ENCODE results near the gene PCED1B. TPM values are rescaled to one million over a fixed set of nuclear protein-coding genes. Genes with fewer than 3 reads are reported as not detected.

PCED1B gene
- total RNA-seq, 1 experiment from 2014 or later, result 6.6 TPM

DNA sequence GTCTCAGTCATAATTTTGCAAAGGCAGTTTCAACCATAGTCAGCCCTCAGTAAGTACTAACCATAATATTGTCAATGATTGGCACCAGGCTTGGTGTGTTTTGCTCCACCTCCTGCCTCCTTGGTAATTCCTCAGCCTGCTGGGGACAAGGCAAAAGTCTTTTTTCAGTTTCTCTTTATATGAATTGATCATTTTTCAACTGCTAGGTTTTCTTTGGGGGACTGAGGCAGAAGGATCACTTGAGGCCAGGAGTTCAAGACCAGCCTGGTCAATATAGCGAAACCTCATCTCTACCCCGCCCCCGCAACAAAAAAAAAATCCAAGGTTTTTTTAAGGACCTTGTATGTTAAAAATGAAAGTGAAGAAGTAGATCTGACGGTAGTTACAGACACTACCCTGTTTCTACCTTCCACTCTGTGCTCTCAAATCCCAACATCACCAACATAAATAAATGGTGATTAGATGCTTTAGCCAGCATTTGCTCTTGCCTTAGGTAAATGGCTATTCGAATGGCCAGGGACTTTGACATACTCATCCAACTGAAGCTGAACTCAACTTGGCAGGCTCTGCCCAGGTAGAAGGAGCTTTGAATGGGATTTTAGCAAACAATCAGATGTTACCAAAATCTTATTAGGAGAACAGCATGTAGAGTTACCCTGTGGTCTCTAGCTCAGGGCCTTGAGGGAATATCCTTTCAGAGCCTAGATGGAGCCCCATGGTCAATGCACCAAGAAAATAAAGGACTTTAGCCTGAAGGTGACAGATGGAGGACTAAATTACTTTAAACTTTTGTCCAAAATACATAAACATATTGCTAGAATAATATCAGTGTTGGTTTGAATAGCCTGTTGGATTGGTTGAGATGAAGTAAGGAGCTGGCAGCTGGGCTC, 127.3 kb downstream of the PCED1B start:
- 0 out of 2 replicates have a peak, but pooled peaks cover 4% of the 10 kb centered on the region for H3K36me3 Mint-ChIP-seq
- POLR2A ChIA-PET, result no interaction called here

More for the DNA sequence above, 127.3 kb downstream of the PCED1B start:
- Mint-ChIP-seq H3K9me3 (peaks cover 9% of the 10 kb centered on the region; the same call in 1 of the 2 replicates), H3K27me3 (ENCODE audit: low read depth) (no peaks in the 10 kb centered on the region), H3K4me1 (peaks cover 30% of the 10 kb centered on the region), H3K4me3 (no peak overlapping the region), H3K27ac (no peak overlapping the region)
- DNase-seq (ENCODE audit: low spot score), result no peak
- no peak for TF ChIP-seq FOXJ3 (CRISPR knock-in tag; IDR thresholded peaks at IDR 0.05; ENCODE audit: borderline replicate concordance)
- TF ChIP-seq, protein P1, sequence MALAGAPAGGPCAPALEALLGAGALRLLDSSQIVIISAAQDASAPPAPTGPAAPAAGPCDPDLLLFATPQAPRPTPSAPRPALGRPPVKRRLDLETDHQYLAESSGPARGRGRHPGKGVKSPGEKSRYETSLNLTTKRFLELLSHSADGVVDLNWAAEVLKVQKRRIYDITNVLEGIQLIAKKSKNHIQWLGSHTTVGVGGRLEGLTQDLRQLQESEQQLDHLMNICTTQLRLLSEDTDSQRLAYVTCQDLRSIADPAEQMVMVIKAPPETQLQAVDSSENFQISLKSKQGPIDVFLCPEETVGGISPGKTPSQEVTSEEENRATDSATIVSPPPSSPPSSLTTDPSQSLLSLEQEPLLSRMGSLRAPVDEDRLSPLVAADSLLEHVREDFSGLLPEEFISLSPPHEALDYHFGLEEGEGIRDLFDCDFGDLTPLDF (CRISPR knock-in tag; IDR thresholded peaks at IDR 0.05), result no peak
- TF ChIP-seq NR3C1 (CRISPR knock-in tag; conservative IDR thresholded peaks at IDR 0.05; ENCODE audit: low read depth), result no peak
- TF ChIP-seq, protein P2, sequence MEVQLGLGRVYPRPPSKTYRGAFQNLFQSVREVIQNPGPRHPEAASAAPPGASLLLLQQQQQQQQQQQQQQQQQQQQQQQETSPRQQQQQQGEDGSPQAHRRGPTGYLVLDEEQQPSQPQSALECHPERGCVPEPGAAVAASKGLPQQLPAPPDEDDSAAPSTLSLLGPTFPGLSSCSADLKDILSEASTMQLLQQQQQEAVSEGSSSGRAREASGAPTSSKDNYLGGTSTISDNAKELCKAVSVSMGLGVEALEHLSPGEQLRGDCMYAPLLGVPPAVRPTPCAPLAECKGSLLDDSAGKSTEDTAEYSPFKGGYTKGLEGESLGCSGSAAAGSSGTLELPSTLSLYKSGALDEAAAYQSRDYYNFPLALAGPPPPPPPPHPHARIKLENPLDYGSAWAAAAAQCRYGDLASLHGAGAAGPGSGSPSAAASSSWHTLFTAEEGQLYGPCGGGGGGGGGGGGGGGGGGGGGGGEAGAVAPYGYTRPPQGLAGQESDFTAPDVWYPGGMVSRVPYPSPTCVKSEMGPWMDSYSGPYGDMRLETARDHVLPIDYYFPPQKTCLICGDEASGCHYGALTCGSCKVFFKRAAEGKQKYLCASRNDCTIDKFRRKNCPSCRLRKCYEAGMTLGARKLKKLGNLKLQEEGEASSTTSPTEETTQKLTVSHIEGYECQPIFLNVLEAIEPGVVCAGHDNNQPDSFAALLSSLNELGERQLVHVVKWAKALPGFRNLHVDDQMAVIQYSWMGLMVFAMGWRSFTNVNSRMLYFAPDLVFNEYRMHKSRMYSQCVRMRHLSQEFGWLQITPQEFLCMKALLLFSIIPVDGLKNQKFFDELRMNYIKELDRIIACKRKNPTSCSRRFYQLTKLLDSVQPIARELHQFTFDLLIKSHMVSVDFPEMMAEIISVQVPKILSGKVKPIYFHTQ (CRISPR knock-in tag; IDR thresholded peaks at IDR 0.05), result no peak
- TF ChIP-seq, protein P3, sequence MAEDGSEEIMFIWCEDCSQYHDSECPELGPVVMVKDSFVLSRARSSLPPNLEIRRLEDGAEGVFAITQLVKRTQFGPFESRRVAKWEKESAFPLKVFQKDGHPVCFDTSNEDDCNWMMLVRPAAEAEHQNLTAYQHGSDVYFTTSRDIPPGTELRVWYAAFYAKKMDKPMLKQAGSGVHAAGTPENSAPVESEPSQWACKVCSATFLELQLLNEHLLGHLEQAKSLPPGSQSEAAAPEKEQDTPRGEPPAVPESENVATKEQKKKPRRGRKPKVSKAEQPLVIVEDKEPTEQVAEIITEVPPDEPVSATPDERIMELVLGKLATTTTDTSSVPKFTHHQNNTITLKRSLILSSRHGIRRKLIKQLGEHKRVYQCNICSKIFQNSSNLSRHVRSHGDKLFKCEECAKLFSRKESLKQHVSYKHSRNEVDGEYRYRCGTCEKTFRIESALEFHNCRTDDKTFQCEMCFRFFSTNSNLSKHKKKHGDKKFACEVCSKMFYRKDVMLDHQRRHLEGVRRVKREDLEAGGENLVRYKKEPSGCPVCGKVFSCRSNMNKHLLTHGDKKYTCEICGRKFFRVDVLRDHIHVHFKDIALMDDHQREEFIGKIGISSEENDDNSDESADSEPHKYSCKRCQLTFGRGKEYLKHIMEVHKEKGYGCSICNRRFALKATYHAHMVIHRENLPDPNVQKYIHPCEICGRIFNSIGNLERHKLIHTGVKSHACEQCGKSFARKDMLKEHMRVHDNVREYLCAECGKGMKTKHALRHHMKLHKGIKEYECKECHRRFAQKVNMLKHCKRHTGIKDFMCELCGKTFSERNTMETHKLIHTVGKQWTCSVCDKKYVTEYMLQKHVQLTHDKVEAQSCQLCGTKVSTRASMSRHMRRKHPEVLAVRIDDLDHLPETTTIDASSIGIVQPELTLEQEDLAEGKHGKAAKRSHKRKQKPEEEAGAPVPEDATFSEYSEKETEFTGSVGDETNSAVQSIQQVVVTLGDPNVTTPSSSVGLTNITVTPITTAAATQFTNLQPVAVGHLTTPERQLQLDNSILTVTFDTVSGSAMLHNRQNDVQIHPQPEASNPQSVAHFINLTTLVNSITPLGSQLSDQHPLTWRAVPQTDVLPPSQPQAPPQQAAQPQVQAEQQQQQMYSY (CRISPR knock-in tag; IDR thresholded peaks at IDR 0.05), result no peak
- TF ChIP-seq FOXP1 (CRISPR knock-in tag; IDR thresholded peaks at IDR 0.05; ENCODE audit: borderline replicate concordance), result no peak
- no peak for TF ChIP-seq HMGA2 (CRISPR knock-in tag; IDR thresholded peaks at IDR 0.05)
- TF ChIP-seq OVOL2 (CRISPR knock-in tag; IDR thresholded peaks at IDR 0.05; ENCODE audit: borderline replicate concordance), result no peak
- TF ChIP-seq ZNF121 (CRISPR knock-in tag; IDR thresholded peaks at IDR 0.05), result no peak
- TF ChIP-seq ELF4 (CRISPR knock-in tag; IDR thresholded peaks at IDR 0.05; ENCODE audit: low read depth), result no peak
- TF ChIP-seq PRRX2 (CRISPR knock-in tag; IDR thresholded peaks at IDR 0.05), result no peak
- TF ChIP-seq, protein P4, sequence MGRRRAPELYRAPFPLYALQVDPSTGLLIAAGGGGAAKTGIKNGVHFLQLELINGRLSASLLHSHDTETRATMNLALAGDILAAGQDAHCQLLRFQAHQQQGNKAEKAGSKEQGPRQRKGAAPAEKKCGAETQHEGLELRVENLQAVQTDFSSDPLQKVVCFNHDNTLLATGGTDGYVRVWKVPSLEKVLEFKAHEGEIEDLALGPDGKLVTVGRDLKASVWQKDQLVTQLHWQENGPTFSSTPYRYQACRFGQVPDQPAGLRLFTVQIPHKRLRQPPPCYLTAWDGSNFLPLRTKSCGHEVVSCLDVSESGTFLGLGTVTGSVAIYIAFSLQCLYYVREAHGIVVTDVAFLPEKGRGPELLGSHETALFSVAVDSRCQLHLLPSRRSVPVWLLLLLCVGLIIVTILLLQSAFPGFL (CRISPR knock-in tag; IDR thresholded peaks at IDR 0.05; ENCODE audit: borderline replicate concordance), result no peak
- no peak for TF ChIP-seq NR2C2 (CRISPR knock-in tag; IDR thresholded peaks at IDR 0.05)
- TF ChIP-seq, protein P5, sequence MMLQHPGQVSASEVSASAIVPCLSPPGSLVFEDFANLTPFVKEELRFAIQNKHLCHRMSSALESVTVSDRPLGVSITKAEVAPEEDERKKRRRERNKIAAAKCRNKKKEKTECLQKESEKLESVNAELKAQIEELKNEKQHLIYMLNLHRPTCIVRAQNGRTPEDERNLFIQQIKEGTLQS (CRISPR knock-in tag; conservative IDR thresholded peaks at IDR 0.05), result no peak
- no peak for TF ChIP-seq NFYB (CRISPR knock-in tag; conservative IDR thresholded peaks at IDR 0.05; ENCODE audit: low read depth)
- TF ChIP-seq ZNF138 (CRISPR knock-in tag; conservative IDR thresholded peaks at IDR 0.05), result no peak
- TF ChIP-seq, protein P6, sequence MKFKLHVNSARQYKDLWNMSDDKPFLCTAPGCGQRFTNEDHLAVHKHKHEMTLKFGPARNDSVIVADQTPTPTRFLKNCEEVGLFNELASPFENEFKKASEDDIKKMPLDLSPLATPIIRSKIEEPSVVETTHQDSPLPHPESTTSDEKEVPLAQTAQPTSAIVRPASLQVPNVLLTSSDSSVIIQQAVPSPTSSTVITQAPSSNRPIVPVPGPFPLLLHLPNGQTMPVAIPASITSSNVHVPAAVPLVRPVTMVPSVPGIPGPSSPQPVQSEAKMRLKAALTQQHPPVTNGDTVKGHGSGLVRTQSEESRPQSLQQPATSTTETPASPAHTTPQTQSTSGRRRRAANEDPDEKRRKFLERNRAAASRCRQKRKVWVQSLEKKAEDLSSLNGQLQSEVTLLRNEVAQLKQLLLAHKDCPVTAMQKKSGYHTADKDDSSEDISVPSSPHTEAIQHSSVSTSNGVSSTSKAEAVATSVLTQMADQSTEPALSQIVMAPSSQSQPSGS (CRISPR knock-in tag; IDR thresholded peaks at IDR 0.05; ENCODE audit: borderline replicate concordance, low read depth), result no peak
- no peak for TF ChIP-seq NFATC4 (CRISPR knock-in tag; IDR thresholded peaks at IDR 0.05)
- ATAC-seq, result no peak
- CTCF ChIA-PET, result interaction anchor here (1.7 kb wide), 1 partner anchor 136 kb away, joined by 6 read pairs; no protein-coding TSS in a partner anchor

Measured in WTC11 (cell line).